K562 (cell line): ENCODE measurements around the gene RUVBL2. TPM values are rescaled to one million over a fixed set of nuclear protein-coding genes. Genes with fewer than 3 reads are reported as not detected.

Experiments
- CBX8 ChIP-seq: fragments of 200-600 bp; sonication (generic); IDR thresholded peaks from 2 replicates; pipeline ENCODE4 v1.6.1; 2012; ENCODE audit warnings: borderline replicate concordance, mixed run types, low read depth, mild to moderate bottlenecking, moderate library complexity, mixed read lengths, low read length, control low read depth, inconsistent platforms; ENCODE audit not compliant: poor library complexity, severe bottlenecking; ENCODE audit errors: extremely low read depth
- CCAR2 ChIP-seq: fragments of 200-400 bp; formaldehyde crosslinking; IDR thresholded peaks from 2 replicates; pipeline ENCODE4 v1.6.1; 2017; ENCODE audit warnings: mild to moderate bottlenecking, low read depth, low read length
- E2F3 ChIP-seq: fragments of 250-450 bp; sonication (Bioruptor Pico); IDR thresholded peaks from 2 replicates; pipeline ENCODE4 v1.4.0; 2020; ENCODE audit warnings: mild to moderate bottlenecking
- EP300 ChIP-seq: IDR thresholded peaks from 2 replicates; pipeline ENCODE4 v1.6.1; 2012; ENCODE audit warnings: low read length, improper control_type of control experiment
- ESRRB ChIP-seq: fragments of 250-450 bp; sonication (Bioruptor Pico); IDR thresholded peaks from 2 replicates; pipeline ENCODE4 v1.5.0; 2020; ENCODE audit warnings: mild to moderate bottlenecking, moderate library complexity, borderline replicate concordance
- FOXJ2 ChIP-seq: fragments of 200-800 bp; sonication (Bioruptor generic); IDR thresholded peaks from 2 replicates; pipeline ENCODE4 v1.6.1; 2016; ENCODE audit warnings: missing genetic modification characterization, missing compliant biosample characterization
- HCFC1 ChIP-seq: IDR thresholded peaks from 2 replicates; pipeline ENCODE4 v1.6.1; 2012; ENCODE audit warnings: low read depth, low read length, improper control_type of control experiment
- HNRNPUL1 ChIP-seq: fragments of 200-400 bp; formaldehyde crosslinking; IDR thresholded peaks from 2 replicates; pipeline ENCODE4 v1.6.1; 2017; ENCODE audit warnings: low read length
- JUNB ChIP-seq: fragments of 450-650 bp; formaldehyde crosslinking; conservative IDR thresholded peaks from 2 replicates; pipeline ENCODE4 v1.4.0; 2020; ENCODE audit warnings: mild to moderate bottlenecking
- MAFF ChIP-seq: IDR thresholded peaks from 2 replicates; pipeline ENCODE4 v1.6.1; 2012; ENCODE audit warnings: low read length, improper control_type of control experiment
- MBD2 ChIP-seq: sonication (generic); IDR thresholded peaks from 2 replicates; pipeline ENCODE4 v1.6.1; 2016; ENCODE audit warnings: low read depth, borderline replicate concordance
- MLLT1 ChIP-seq, 2 experiments: fragments of 450-650 bp; IDR thresholded peaks; 2 replicates each; pipeline ENCODE4 v1.6.1; 2016
- MTF1 ChIP-seq: fragments of 250-450 bp; sonication (Bioruptor Pico); IDR thresholded peaks from 2 replicates; pipeline ENCODE4 v1.9.0; 2021; ENCODE audit warnings: moderate library complexity, mild to moderate bottlenecking, inconsistent platforms, borderline replicate concordance
- MYNN ChIP-seq, 2 experiments: sonication (generic); formaldehyde crosslinking in 1 of 2; IDR thresholded peaks; 2 replicates each; pipeline versions ENCODE4 v1.5.0 to v1.6.1; 2016 to 2020; ENCODE audit warnings: antibody characterized with exemption in 1 of 2, missing genetic modification reagents in 1 of 2
- NFIX ChIP-seq: fragments of 250-450 bp; sonication (Bioruptor Pico); IDR thresholded peaks from 2 replicates; pipeline ENCODE4 v1.4.0; 2020; ENCODE audit warnings: low read depth, mild to moderate bottlenecking, moderate library complexity
- NFXL1 ChIP-seq: fragments of 450-650 bp; formaldehyde crosslinking; IDR thresholded peaks from 2 replicates; pipeline ENCODE4 v1.4.0; 2021; ENCODE audit warnings: mild to moderate bottlenecking
- POLR2B ChIP-seq: fragments of 450-650 bp; IDR thresholded peaks from 2 replicates; pipeline ENCODE4 v1.6.1; 2018; ENCODE audit warnings: low read depth; ENCODE audit not compliant: partially characterized antibody
- POU5F1 ChIP-seq: fragments of 150-350 bp; IDR thresholded peaks from 2 replicates; pipeline ENCODE4 v1.6.1; 2014; ENCODE audit warnings: borderline replicate concordance, low read length, low read depth, mild to moderate bottlenecking; ENCODE audit not compliant: partially characterized antibody
- SNIP1 ChIP-seq: fragments of 450-650 bp; IDR thresholded peaks from 2 replicates; pipeline ENCODE4 v1.7.1; 2017; ENCODE audit warnings: low read depth, mild to moderate bottlenecking
- SPI1 ChIP-seq: IDR thresholded peaks from 2 replicates; pipeline ENCODE4 v1.6.1; 2011; ENCODE audit warnings: low read depth, low read length, control low read depth, borderline replicate concordance
- TEAD4 ChIP-seq, 2 experiments: sonication (generic) in 1 of 2; formaldehyde crosslinking in 1 of 2; IDR thresholded peaks; 2 replicates each; pipeline versions ENCODE4 v1.6.1 to v1.8.0; 2012 to 2022; ENCODE audit warnings: borderline replicate concordance in 1 of 2, inconsistent platforms in 1 of 2, low read length in 1 of 2, mild to moderate bottlenecking in 1 of 2, missing genetic modification reagents in 1 of 2
- XRCC5 ChIP-seq: fragments of 200-400 bp; formaldehyde crosslinking; IDR thresholded peaks from 2 replicates; pipeline ENCODE4 v1.6.1; 2017; ENCODE audit warnings: low read depth, mild to moderate bottlenecking, low read length
- ZNF121 ChIP-seq: sonication (generic); formaldehyde crosslinking; conservative IDR thresholded peaks from 2 replicates; pipeline ENCODE4 v1.8.0; 2022; ENCODE audit warnings: missing genetic modification reagents
- ZNF134 ChIP-seq: fragments of 250-450 bp; sonication (Bioruptor Pico); conservative IDR thresholded peaks from 2 replicates; pipeline ENCODE4 v1.4.0; 2020
- ZNF165 ChIP-seq: fragments of 250-450 bp; sonication (Bioruptor Pico); IDR thresholded peaks from 2 replicates; pipeline ENCODE4 v1.4.0; 2020; ENCODE audit warnings: borderline replicate concordance
- ZNF253 ChIP-seq: fragments of 250-450 bp; sonication (Bioruptor Pico); conservative IDR thresholded peaks from 2 replicates; pipeline ENCODE4 v1.6.1; 2021; ENCODE audit warnings: mild to moderate bottlenecking
- ZNF551 ChIP-seq: fragments of 250-450 bp; sonication (Bioruptor Pico); IDR thresholded peaks from 2 replicates; pipeline ENCODE4 v1.5.0; 2021; ENCODE audit warnings: mild to moderate bottlenecking, moderate library complexity
- ZNF586 ChIP-seq: fragments of 450-650 bp; formaldehyde crosslinking; conservative IDR thresholded peaks from 2 replicates; pipeline ENCODE4 v1.4.0; 2020; ENCODE audit warnings: mild to moderate bottlenecking, moderate library complexity
- ZSCAN29 ChIP-seq: fragments of 450-650 bp; IDR thresholded peaks from 2 replicates; pipeline ENCODE4 v1.6.1; 2017
- polyA plus RNA-seq, 8 experiments: library from polyadenylated mRNA; depleted of rRNA in 4 of 8; stranded (reverse) in 5 of 8; unstranded in 3 of 8; fragments of >200 nt; fragmentation: Nextera tagmentation in 2 of 8; fragmentation: Illumina TruSeq in 1 of 8; extraction: Ambion mirVana in 2 of 8; extraction: Trizol in 1 of 8; gene quantifications; 2 replicates each; pipeline versions ENCODE4 v1.2.1 to v1.2.3, GENCODE V29; 2011 to 2014; ENCODE audit warnings: inconsistent platforms in 1 of 8, missing spikeins in 1 of 8
- total RNA-seq, 7 experiments: library from RNA; depleted of rRNA in 6 of 7; stranded (reverse); fragments of >200 nt in 6 of 7; fragmentation: Illumina TruSeq in 2 of 7; extraction: Trizol in 2 of 7; gene quantifications; 2 replicates each; pipeline versions ENCODE4 v1.2.1 to v1.2.3, GENCODE V29; 2011 to 2021; ENCODE audit warnings: low replicate concordance in 1 of 7

RUVBL2 gene
- total and polyA plus RNA-seq, 9 of the 15 experiments (the other 6 are each of a cell fraction or from before 2014, with no cell fraction given): 71.4 to 453 (median 237) TPM

- no peak for TF ChIP-seq MLLT1 (IDR thresholded peaks at IDR 0.05)
- peak; percentile 79; the same call in 1 of the 2 replicates for TF ChIP-seq FOXJ2 (tag)
- no peak for TF ChIP-seq ZNF253 (CRISPR knock-in tag)
- no peak for TF ChIP-seq JUNB
- TF ChIP-seq NFIX (CRISPR knock-in tag): no peak
- TF ChIP-seq ZSCAN29: no peak
- TF ChIP-seq MYNN (IDR thresholded peaks at IDR 0.05): no peak
- no peak for TF ChIP-seq MYNN (CRISPR knock-in tag; IDR thresholded peaks at IDR 0.05)
- TF ChIP-seq CCAR2: no peak
- peak; percentile 35; the same call in 1 of the 2 replicates for TF ChIP-seq SPI1
- no peak for TF ChIP-seq SNIP1
- no peak for TF ChIP-seq CBX8
- TF ChIP-seq POU5F1: no peak
- TF ChIP-seq MTF1 (CRISPR knock-in tag): no peak
- TF ChIP-seq ZNF121 (CRISPR knock-in tag): no peak
- TF ChIP-seq E2F3 (CRISPR knock-in tag): no peak
- no peak for TF ChIP-seq HNRNPUL1
- 0 out of 2 replicates have a peak, but pooled peaks have one; percentile 18 for TF ChIP-seq XRCC5
- TF ChIP-seq MBD2: peak; percentile 93
- TF ChIP-seq MAFF: no peak
- no peak for TF ChIP-seq TEAD4 (IDR thresholded peaks at IDR 0.05; ENCODE audit: low read length)
- no peak for TF ChIP-seq TEAD4 (CRISPR knock-in tag; IDR thresholded peaks at IDR 0.05; ENCODE audit: borderline replicate concordance)
- no peak for TF ChIP-seq POLR2B
- TF ChIP-seq HCFC1: peak; percentile 95
- no peak for TF ChIP-seq ZNF165 (CRISPR knock-in tag)
- no peak for TF ChIP-seq ZNF586
- TF ChIP-seq ZNF134 (CRISPR knock-in tag): no peak
- TF ChIP-seq NFXL1 (CRISPR knock-in tag): no peak
- TF ChIP-seq EP300: peak; percentile 38; the same call in 1 of the 2 replicates
- no peak for TF ChIP-seq ZNF551 (CRISPR knock-in tag)
- TF ChIP-seq ESRRB (CRISPR knock-in tag): no peak
These were observed 38.9 kb upstream of the RUVBL2 start, which contains the start of gene BAX (continued) for GRCh38 chr19:48954595-48955307.
